Measurements from ENCODE around the gene SPATA6L.

SPATA6L gene

DNA sequence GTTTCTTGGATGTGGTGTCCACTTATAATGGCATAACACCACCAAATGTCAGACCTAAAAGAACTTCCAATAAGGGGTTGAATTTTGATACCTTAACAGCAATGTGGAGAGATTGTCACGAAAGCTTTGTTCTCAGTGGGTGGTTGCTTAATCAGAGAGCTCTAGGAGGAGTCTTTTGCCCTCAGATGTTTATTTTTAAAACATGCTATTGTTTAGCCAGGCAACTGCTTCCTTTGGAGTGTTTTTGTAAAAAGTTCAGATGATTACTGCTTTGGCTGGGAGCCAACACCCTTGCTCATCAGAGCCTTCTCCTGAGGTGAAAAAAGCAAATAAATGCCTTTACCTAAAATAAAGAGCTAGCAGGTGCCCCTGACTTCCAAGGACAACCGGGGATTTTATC is 111.0 kb downstream of the SPATA6L start:
- H3K4me3 ChIP-seq (replicated peaks; ENCODE audit: low read depth, low read length): no peak overlapping the region
- DNase-seq (ENCODE audit: extremely low read depth, low read depth): no peak
- TF ChIP-seq, protein P1, sequence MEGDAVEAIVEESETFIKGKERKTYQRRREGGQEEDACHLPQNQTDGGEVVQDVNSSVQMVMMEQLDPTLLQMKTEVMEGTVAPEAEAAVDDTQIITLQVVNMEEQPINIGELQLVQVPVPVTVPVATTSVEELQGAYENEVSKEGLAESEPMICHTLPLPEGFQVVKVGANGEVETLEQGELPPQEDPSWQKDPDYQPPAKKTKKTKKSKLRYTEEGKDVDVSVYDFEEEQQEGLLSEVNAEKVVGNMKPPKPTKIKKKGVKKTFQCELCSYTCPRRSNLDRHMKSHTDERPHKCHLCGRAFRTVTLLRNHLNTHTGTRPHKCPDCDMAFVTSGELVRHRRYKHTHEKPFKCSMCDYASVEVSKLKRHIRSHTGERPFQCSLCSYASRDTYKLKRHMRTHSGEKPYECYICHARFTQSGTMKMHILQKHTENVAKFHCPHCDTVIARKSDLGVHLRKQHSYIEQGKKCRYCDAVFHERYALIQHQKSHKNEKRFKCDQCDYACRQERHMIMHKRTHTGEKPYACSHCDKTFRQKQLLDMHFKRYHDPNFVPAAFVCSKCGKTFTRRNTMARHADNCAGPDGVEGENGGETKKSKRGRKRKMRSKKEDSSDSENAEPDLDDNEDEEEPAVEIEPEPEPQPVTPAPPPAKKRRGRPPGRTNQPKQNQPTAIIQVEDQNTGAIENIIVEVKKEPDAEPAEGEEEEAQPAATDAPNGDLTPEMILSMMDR (IDR thresholded peaks at IDR 0.05; ENCODE audit: low read depth, low read length, missing control alignments): no peak

DNA sequence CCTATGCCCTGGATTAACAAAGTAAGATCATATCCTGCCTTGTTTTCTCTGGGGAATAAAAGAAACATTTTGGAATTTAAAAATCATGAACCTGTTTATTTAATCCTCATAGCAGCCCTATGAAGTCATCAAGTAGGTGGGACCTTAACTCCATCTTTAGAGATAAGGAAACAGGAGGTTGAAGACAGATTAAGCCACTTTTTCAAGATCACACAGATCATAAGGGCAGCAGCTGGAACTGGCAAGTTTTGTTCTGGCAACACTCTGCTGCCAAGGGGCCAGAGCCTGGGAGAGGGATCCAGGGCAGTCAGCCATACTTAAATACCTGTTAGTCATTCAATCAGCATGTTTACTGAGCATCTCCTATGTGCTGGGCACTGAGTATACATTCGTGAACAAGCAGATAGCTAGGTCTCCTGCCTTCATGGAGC is 112.3 kb downstream of the SPATA6L start:
- no peak overlapping the region for H3K4me3 ChIP-seq (replicated peaks; ENCODE audit: low read depth, low read length)
- DNase-seq (ENCODE audit: extremely low read depth, low read depth): no peak
- TF ChIP-seq, protein P1 (IDR thresholded peaks at IDR 0.05; ENCODE audit: low read depth, low read length, missing control alignments): no peak

DNA sequence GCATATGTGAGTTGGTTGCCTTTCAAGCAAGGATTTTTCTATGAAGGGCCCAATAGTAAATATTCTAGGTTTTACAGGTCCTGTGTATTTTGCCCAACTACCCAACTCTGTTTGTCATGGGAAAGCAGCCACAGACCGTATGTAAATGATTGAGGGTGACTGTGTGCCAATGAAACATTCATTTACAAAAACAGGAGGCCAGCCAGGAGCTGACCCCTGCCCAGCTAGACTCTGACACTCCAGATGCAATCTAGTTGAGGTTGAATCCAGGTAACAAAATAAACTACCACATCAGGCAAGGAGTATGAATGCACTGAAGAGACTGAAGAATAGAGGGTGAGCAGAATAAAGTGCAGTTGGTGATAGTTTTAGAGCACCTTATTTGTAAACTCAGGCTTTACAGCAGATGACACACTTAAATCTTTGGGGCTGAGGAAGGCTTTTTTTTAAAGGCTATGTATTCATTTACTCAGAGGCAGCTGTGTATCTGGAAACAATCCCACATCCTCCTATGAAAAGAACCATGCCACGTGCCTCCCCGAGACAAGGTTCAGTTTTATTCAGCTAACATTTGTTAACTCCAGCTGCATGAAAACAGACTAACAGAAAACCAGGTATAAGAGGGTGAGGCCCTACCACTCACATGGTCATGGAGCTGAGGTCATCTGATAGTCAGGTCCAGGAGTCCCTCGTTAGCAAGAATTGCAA is 115.3 kb downstream of the SPATA6L start:
- DNase-seq (ENCODE audit: extremely low read depth, low read depth): no peak
- TF ChIP-seq, protein P1 (IDR thresholded peaks at IDR 0.05; ENCODE audit: low read depth, low read length, missing control alignments): no peak
- no peak overlapping the region for H3K4me3 ChIP-seq (replicated peaks; ENCODE audit: low read depth, low read length)

DNA sequence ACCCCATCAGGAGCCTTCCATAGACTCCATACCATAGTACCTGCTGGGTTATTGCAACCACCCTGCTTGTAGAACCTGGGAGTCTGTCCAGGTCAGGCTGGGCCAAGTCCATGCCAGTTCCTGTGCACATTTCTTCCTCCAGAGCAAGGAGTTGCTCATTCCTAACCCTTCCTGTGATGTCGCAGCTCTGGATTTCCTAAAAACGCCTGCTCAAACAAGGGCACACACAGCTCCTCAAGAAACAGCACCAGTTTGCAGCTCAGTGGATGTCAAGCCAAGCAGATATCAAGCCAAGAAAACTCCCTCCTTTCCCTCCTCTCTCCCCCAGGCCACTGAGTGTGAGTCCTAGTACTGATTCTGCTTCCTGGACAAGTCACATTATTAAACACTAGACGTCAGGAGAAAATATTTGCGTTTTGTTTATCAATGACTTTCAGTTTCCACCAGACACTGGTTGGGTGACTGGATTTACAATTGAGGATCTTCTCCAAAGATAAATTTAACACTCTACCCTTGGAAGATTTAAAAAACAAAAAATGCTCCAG is 116.5 kb downstream of the SPATA6L start:
- TF ChIP-seq, protein P1 (IDR thresholded peaks at IDR 0.05; ENCODE audit: low read depth, low read length, missing control alignments): no peak
- H3K4me3 ChIP-seq (replicated peaks; ENCODE audit: low read depth, low read length): no peak overlapping the region
- no peak for DNase-seq (ENCODE audit: extremely low read depth, low read depth)

DNA sequence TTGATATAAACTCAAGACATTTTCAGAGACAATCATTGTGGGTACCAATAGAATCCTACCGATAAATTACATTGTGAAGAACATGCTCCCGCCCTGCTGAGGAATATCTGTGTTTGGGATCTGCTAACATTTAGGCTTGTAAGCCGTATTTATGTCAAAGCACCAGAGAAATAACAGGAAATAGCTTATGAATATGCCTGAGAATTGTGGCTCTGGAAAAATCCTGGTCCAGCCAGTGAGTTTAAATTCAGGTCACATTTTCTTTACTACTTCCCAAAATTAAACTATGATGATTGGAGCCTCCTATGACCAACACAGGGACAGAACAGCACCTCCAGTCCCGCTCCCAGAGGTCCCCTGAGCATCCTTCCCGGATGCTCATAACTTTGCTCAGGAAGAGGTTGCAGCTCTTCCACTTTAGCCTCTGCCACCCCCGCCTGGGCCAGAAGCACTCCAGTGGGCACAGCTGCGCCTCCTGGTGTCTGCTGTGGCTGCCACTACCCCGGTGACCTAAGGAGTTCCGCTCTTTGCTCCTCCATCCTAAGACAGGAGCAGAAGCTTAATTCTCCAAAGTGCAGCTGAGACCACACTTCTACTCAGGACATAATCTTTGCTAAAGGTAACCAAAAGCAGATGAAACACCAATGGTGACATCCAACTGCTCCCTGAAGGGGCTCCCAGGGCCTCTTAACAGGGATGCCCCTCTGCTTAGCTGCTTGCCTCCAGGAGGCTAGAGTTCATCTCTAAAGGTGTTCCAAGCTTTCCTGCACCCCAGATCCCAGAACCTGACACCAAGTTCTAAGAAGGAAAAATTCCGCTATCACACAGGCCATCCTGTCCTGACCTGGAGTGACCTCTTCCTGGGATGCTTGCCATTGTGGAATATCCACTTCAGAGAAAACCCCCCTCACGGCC is 117.2 kb downstream of the SPATA6L start:
- TF ChIP-seq, protein P1 (IDR thresholded peaks at IDR 0.05; ENCODE audit: low read depth, low read length, missing control alignments): peak; percentile 49
- H3K4me3 ChIP-seq (replicated peaks; ENCODE audit: low read depth, low read length): no peak overlapping the region
- DNase-seq (ENCODE audit: extremely low read depth, low read depth): no peak
